Karpas-422 (cell line): ENCODE results near the gene FHIT. TPM values are rescaled to one million over a fixed set of nuclear protein-coding genes. Genes with fewer than 3 reads are reported as not detected.

Experiments used
- DNase-seq: peaks from one replicate; pipeline ENCODE4 v3.0.0-alpha.2; 2015
- H2AFZ ChIP-seq: fragments of 200-600 bp; sonication (generic); 2 replicates; pipeline ENCODE4 v1.6.1; 2014; ENCODE audit warnings: antibody characterized with exemption, low read length, mixed read lengths
- H3K27ac ChIP-seq: fragments of 200-600 bp; sonication (generic); 2 replicates; pipeline ENCODE4 v1.5.1; 2014; ENCODE audit warnings: mild to moderate bottlenecking, low read length, moderate library complexity
- H3K27me3 ChIP-seq: fragments of 200-600 bp; sonication (generic); 2 replicates; pipeline ENCODE4 v1.6.1; 2014; ENCODE audit warnings: low read length, mixed read lengths
- H3K36me3 ChIP-seq: fragments of 200-600 bp; sonication (generic); 2 replicates; pipeline ENCODE4 v1.6.1; 2014; ENCODE audit warnings: low read length, mixed read lengths; ENCODE audit not compliant: insufficient read depth
- H3K4me1 ChIP-seq: fragments of 200-600 bp; sonication (generic); 2 replicates; pipeline ENCODE4 v1.6.1; 2014; ENCODE audit warnings: mild to moderate bottlenecking, low read length, mixed read lengths
- H3K4me2 ChIP-seq: fragments of 200-600 bp; sonication (generic); 2 replicates; pipeline ENCODE4 v1.6.1; 2014; ENCODE audit warnings: low read length, low read depth, mild to moderate bottlenecking; ENCODE audit not compliant: poor library complexity, severe bottlenecking
- H3K4me3 ChIP-seq: fragments of 200-600 bp; sonication (generic); 2 replicates; pipeline ENCODE4 v1.5.1; 2014; ENCODE audit warnings: mild to moderate bottlenecking, antibody characterized with exemption, low read length, mixed read lengths
- H3K79me2 ChIP-seq: fragments of 200-600 bp; sonication (generic); 2 replicates; pipeline ENCODE4 v1.6.1; 2014; ENCODE audit warnings: mild to moderate bottlenecking, low read length, mixed read lengths
- H3K9ac ChIP-seq: fragments of 200-600 bp; sonication (generic); 2 replicates; pipeline ENCODE4 v1.6.0; 2014; ENCODE audit warnings: low read length
- H3K9me2 ChIP-seq: fragments of 200-600 bp; sonication (generic), shearing (Covaris generic); replicated peaks from 2 replicates; pipeline ENCODE4 v1.6.0; 2014; ENCODE audit warnings: mild to moderate bottlenecking, low read length, moderate library complexity; ENCODE audit not compliant: insufficient read depth
- H3K9me3 ChIP-seq: fragments of 300-700, 200-600 bp; sonication (generic); 2 replicates; pipeline ENCODE4 v1.6.1; 2014; ENCODE audit warnings: low read length, mixed read lengths
- H4K20me1 ChIP-seq: fragments of 200-600 bp; sonication (generic); 2 replicates; pipeline ENCODE4 v1.6.1; 2014; ENCODE audit warnings: mild to moderate bottlenecking, antibody characterized with exemption, low read length, low read depth; ENCODE audit not compliant: insufficient read depth
- total RNA-seq: library from RNA; depleted of rRNA; stranded (reverse); fragments of >200 nt; shearing (Covaris generic); gene quantifications from 2 replicates; pipeline ENCODE4 v1.2.3, GENCODE V29; 2014; ENCODE audit warnings: low replicate concordance

The FHIT gene
- total RNA-seq, 1 experiment from 2014 or later, result not detected

DNA sequence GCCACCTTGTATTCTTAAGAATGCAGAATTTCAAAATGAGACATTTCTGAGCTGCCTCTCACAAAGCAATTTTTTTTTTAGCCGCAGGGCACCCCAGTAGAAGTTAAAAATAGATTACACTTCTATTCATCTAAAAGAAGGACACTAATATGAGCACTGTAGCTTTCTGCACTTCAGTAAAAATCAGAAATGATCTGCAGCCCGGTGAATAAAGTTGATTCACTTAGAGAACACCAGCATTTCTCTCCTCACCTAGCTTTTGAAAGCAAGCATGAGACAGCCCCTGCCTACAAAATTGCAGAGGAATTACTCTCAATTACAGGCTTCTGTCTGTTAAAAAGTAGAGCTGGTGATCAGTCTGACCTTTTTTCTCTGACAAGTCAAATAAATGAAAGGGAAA, 1062.4 kb downstream of the FHIT start:
- no peak for DNase-seq
- Histone ChIP-seq H3K36me3 (no peaks in the 10 kb centered on the region), H3K79me2 (no peaks in the 10 kb centered on the region), H3K4me1 (no peaks in the 10 kb centered on the region), H3K4me3 (no peak overlapping the region), H3K27me3 (no peaks in the 10 kb centered on the region), H3K9me3 (peaks cover 14% of the 10 kb centered on the region; the same call in 1 of the 2 replicates), H4K20me1 (no peaks in the 10 kb centered on the region), H3K9ac (no peak overlapping the region), H3K9me2 (no peaks in the 10 kb centered on the region), H2AFZ (no peak overlapping the region), H3K4me2 (no peak overlapping the region), H3K27ac (no peak overlapping the region)

DNA sequence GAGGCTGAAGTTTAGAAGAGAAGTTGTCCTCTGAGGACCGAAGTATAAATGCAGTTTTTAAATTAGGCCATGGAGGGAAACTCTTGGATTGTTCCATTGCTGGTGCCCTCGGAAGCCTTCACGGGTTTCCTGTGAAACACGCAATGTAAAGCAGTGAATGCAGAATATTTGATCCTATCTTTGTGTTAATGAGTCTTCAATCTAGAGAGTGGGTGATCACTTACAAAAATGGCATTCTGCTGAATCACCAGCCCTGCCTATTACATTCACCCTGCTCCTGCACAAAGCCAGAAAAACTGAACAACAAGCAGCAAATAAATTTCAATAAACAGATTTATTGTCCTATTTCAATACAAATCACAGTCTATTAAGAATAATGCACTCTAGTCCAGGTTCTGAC, 1063.9 kb downstream of the FHIT start:
- Histone ChIP-seq H4K20me1 (no peaks in the 10 kb centered on the region), H3K4me3 (no peak overlapping the region)
- no peak for DNase-seq

DNA sequence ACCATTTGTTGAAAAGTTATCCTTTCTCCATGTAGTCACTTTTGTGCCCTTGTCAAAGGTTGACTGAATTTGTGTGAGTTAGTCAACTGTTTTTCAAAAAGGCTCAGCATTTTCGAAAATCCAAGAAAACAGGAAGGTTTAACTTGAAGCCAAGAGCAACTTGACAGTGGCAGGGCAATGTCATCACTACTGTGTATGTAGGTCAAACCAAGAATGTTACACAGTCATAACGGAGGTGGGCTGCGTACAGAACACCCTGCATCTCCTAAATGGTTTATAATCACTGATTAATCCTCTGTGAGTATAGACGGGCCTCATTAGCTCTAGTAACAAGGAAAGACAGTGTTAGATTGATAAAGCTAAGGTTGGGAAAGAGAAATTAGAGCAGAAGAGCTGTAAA, 1064.9 kb downstream of the FHIT start:
- Histone ChIP-seq H3K27ac (no peak overlapping the region), H3K9ac (no peak overlapping the region), H3K79me2 (no peaks in the 10 kb centered on the region), H2AFZ (no peak overlapping the region), H3K27me3 (no peaks in the 10 kb centered on the region), H3K4me1 (no peaks in the 10 kb centered on the region), H3K9me3 (peaks cover 10% of the 10 kb centered on the region; the same call in 1 of the 2 replicates), H3K36me3 (no peaks in the 10 kb centered on the region), H3K4me2 (no peak overlapping the region), H3K9me2 (no peaks in the 10 kb centered on the region), H4K20me1 (no peaks in the 10 kb centered on the region), H3K4me3 (no peak overlapping the region)
- no peak for DNase-seq

More for the DNA sequence above, 1063.9 kb downstream of the FHIT start:
- Histone ChIP-seq H3K4me2 (no peak overlapping the region), H3K79me2 (no peaks in the 10 kb centered on the region), H3K27me3 (no peaks in the 10 kb centered on the region), H3K9ac (no peak overlapping the region), H3K4me1 (no peaks in the 10 kb centered on the region), H3K9me3 (peaks cover 11% of the 10 kb centered on the region; the same call in 1 of the 2 replicates), H2AFZ (no peak overlapping the region), H3K36me3 (no peaks in the 10 kb centered on the region), H3K27ac (no peak overlapping the region), H3K9me2 (no peaks in the 10 kb centered on the region)

- Histone ChIP-seq H3K27ac (no peak overlapping the region), H3K36me3 (no peaks in the 10 kb centered on the region), H2AFZ (no peak overlapping the region)
These were observed 1066.1 kb downstream of the FHIT start for GRCh38 chr3:60185161-60185560.

GRCh38 chr3:60182697-60183096, 1068.6 kb downstream of the FHIT start:
- no peaks in the 10 kb centered on the region for H4K20me1 ChIP-seq
- H3K9ac ChIP-seq, result no peak overlapping the region
- no peak for DNase-seq
- no peak overlapping the region for H3K4me3 ChIP-seq
- H3K4me1 ChIP-seq, result no peaks in the 10 kb centered on the region
- H3K9me2 ChIP-seq, result no peaks in the 10 kb centered on the region
- H2AFZ ChIP-seq, result no peak overlapping the region
- H3K27me3 ChIP-seq, result no peaks in the 10 kb centered on the region
- peaks cover 7% of the 10 kb centered on the region for H3K9me3 ChIP-seq
- no peak overlapping the region for H3K27ac ChIP-seq
- H3K36me3 ChIP-seq, result no peaks in the 10 kb centered on the region
- H3K79me2 ChIP-seq, result no peaks in the 10 kb centered on the region
- H3K4me2 ChIP-seq, result no peak overlapping the region

More at GRCh38 chr3:60185161-60185560, 1066.1 kb downstream of the FHIT start:
- Histone ChIP-seq H3K9ac (no peak overlapping the region), H3K79me2 (no peaks in the 10 kb centered on the region), H3K4me3 (no peak overlapping the region), H3K4me2 (no peak overlapping the region), H4K20me1 (no peaks in the 10 kb centered on the region), H3K9me3 (peaks cover 10% of the 10 kb centered on the region; the same call in 1 of the 2 replicates), H3K27me3 (no peaks in the 10 kb centered on the region), H3K9me2 (no peaks in the 10 kb centered on the region), H3K4me1 (no peaks in the 10 kb centered on the region)
- DNase-seq, result no peak

GRCh38 chr3:60178931-60179653, 1072.2 kb downstream of the FHIT start:
- no peaks in the 10 kb centered on the region for H4K20me1 ChIP-seq
- H3K27me3 ChIP-seq, result no peaks in the 10 kb centered on the region
- H3K79me2 ChIP-seq, result no peaks in the 10 kb centered on the region
- H2AFZ ChIP-seq, result no peak overlapping the region
- no peak for DNase-seq
- no peak overlapping the region for H3K27ac ChIP-seq
- H3K4me3 ChIP-seq, result no peak overlapping the region
- H3K36me3 ChIP-seq, result no peaks in the 10 kb centered on the region
- no peak overlapping the region for H3K9ac ChIP-seq
- no peaks in the 10 kb centered on the region for H3K4me1 ChIP-seq
- peaks cover 4% of the 10 kb centered on the region for H3K9me3 ChIP-seq
- H3K4me2 ChIP-seq, result no peak overlapping the region
- H3K9me2 ChIP-seq, result no peaks in the 10 kb centered on the region

DNA sequence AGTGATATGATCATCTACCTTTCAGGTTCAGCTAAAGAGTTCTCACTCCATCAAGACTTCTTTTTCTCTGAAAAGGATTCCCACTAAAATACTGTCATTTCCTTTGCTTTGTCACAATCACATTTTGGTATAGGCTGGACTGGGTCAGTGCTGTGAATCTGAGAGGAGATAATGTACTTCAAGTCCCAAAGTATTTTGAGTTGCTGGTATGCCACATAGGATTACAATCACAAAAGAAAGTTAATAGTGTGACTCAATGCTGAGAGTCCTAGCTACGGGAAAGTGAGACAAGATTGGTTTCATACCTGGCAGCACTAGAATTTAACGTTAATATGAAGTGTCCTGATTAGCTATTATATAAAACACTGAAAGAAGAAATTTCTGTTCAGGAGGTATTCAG, 1073.5 kb downstream of the FHIT start:
- Histone ChIP-seq H4K20me1 (no peaks in the 10 kb centered on the region), H3K27ac (no peak overlapping the region), H3K36me3 (no peaks in the 10 kb centered on the region), H3K27me3 (no peaks in the 10 kb centered on the region), H3K79me2 (no peaks in the 10 kb centered on the region), H3K9ac (no peak overlapping the region), H3K4me3 (no peak overlapping the region), H3K4me1 (no peaks in the 10 kb centered on the region), H3K9me3 (peaks cover 6% of the 10 kb centered on the region), H2AFZ (no peak overlapping the region), H3K4me2 (no peak overlapping the region), H3K9me2 (no peaks in the 10 kb centered on the region)
- DNase-seq, result no peak

GRCh38 chr3:60176614-60177013, 1074.6 kb downstream of the FHIT start:
- H2AFZ ChIP-seq, result no peak overlapping the region

More at GRCh38 chr3:60176614-60177013, 1074.6 kb downstream of the FHIT start:
- H3K4me3 ChIP-seq, result no peak overlapping the region
- H3K27ac ChIP-seq, result no peak overlapping the region
- H3K36me3 ChIP-seq, result no peaks in the 10 kb centered on the region
- no peak for DNase-seq
- peaks cover 8% of the 10 kb centered on the region for H3K9me3 ChIP-seq
- H3K4me2 ChIP-seq, result no peak overlapping the region
- no peaks in the 10 kb centered on the region for H3K4me1 ChIP-seq
- H3K9ac ChIP-seq, result no peak overlapping the region
- H4K20me1 ChIP-seq, result no peaks in the 10 kb centered on the region
- H3K27me3 ChIP-seq, result no peaks in the 10 kb centered on the region
- no peaks in the 10 kb centered on the region for H3K9me2 ChIP-seq
- no peaks in the 10 kb centered on the region for H3K79me2 ChIP-seq
